Testis (tissue), 2 donors: ENCODE measurements around the gene BRD4.

ENCODE experiments used
- POLR2A ChIP-seq: fragments of 450-650 bp; IDR thresholded peaks from one replicate; pipeline ENCODE4 v1.6.1; 2017; ENCODE audit warnings: antibody characterized with exemption, mild to moderate bottlenecking, moderate library complexity
- TF ChIP-seq, protein P1 (sequence below), 3 experiments: fragments of 450-650 bp in 2 of 3; fragments of 200-600 bp in 1 of 3; sonication (generic) in 1 of 3; IDR thresholded peaks; one replicate each; pipeline ENCODE4 v1.5.1; 2016 to 2019; ENCODE audit warnings: antibody characterized with exemption in 3 of 3, mild to moderate bottlenecking in 2 of 3, moderate library complexity in 1 of 3

DNA sequence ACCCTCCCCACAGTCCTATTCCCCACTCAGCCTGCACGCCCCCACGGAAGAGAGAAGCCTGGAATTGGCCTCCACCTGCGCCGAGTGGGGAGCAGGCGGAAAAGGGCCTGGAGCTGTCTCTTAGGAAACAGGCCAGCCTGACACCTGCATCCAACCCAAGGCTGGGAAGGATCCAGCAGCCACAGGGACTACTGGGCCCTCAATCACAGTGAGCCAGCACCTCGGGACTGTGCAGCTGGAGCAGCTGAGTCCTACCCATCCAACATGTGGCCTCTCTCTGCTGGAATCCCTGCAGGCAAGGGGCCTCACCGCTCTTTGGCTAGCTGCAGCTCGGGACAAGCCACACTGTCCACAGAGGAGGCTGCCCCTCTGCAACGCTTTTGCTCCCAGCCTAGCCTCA, 91.8 kb downstream of the BRD4 start:
- TF ChIP-seq, protein P1, sequence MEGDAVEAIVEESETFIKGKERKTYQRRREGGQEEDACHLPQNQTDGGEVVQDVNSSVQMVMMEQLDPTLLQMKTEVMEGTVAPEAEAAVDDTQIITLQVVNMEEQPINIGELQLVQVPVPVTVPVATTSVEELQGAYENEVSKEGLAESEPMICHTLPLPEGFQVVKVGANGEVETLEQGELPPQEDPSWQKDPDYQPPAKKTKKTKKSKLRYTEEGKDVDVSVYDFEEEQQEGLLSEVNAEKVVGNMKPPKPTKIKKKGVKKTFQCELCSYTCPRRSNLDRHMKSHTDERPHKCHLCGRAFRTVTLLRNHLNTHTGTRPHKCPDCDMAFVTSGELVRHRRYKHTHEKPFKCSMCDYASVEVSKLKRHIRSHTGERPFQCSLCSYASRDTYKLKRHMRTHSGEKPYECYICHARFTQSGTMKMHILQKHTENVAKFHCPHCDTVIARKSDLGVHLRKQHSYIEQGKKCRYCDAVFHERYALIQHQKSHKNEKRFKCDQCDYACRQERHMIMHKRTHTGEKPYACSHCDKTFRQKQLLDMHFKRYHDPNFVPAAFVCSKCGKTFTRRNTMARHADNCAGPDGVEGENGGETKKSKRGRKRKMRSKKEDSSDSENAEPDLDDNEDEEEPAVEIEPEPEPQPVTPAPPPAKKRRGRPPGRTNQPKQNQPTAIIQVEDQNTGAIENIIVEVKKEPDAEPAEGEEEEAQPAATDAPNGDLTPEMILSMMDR (IDR thresholded peaks at IDR 0.05): no peak
- no peak for TF ChIP-seq POLR2A
